Body of pancreas (tissue), 4 donors: Measurements from ENCODE around the gene ZNF32. TPM values are rescaled to one million over a fixed set of nuclear protein-coding genes. Genes with fewer than 3 reads are reported as not detected.

ENCODE experiments used
- ATAC-seq: fragments of 150-250 bp; one replicate; pipeline ENCODE4 v1.9.1; 2016
- DNase-seq, 4 donors: peaks; one replicate each; pipeline ENCODE4 v3.0.0-alpha.2; 2019
- H3K27ac ChIP-seq, 4 donors: fragments of 200-600 bp; sonication (generic); 1 replicate in 3 of 4; 2 replicates in 1 of 4; pipeline versions ENCODE4 v1.5.1 to v1.6.1; 2016 to 2019; ENCODE audit warnings: mild to moderate bottlenecking in 1 of 4, mixed read lengths in 1 of 4, moderate library complexity in 1 of 4
- H3K27me3 ChIP-seq, 2 donors: fragments of 200-600 bp; sonication (generic); one replicate each; pipeline ENCODE4 v1.6.0; 2016; ENCODE audit warnings: mild to moderate bottlenecking in 1 of 2
- H3K36me3 ChIP-seq, 2 donors: fragments of 200-600 bp; sonication (generic); replicated peaks in 1 of 2; 2 replicates each; pipeline ENCODE4 v1.5.1; 2016; ENCODE audit warnings: low read depth in 2 of 2; ENCODE audit not compliant: insufficient read depth in 1 of 2
- H3K4me1 ChIP-seq: fragments of 200-600 bp; sonication (generic); one replicate; pipeline ENCODE4 v1.6.0; 2016
- H3K4me3 ChIP-seq, 2 donors: fragments of 200-600 bp; sonication (generic); 1 replicate in 1 of 2; 2 replicates in 1 of 2; pipeline ENCODE4 v1.5.1; 2016 to 2019
- H3K9me3 ChIP-seq, 3 donors: fragments of 200-600 bp; sonication (generic); 1 replicate in 2 of 3; 2 replicates in 1 of 3; pipeline ENCODE4 v1.5.1; 2016
- POLR2A ChIP-seq, 3 donors: fragments of 450-650 bp; IDR thresholded peaks; one replicate each; pipeline ENCODE4 v1.6.1; 2016; ENCODE audit warnings: antibody characterized with exemption in 3 of 3, mild to moderate bottlenecking in 2 of 3
- WGBS, 2 donors: methylation state at CpG; one replicate each; pipeline ENCODE4 v1.1.5; 2017; 5-methylcytosine and 5-hydroxymethylcytosine counted together
- intact Hi-C: fragments of 100-400 bp; cut with DNase I; formaldehyde crosslinking; loops from one replicate; pipeline ENCODE4 v1.15.1; 2023
- total RNA-seq, 2 donors: library from RNA; depleted of rRNA; stranded (reverse); fragments of >200 nt; gene quantifications; one replicate each; pipeline ENCODE4 v1.1.0, GENCODE V29; 2016
- TF ChIP-seq, protein P1 (sequence below), 7 experiments: fragments of 450-650 bp in 4 of 7; fragments of 200-600 bp in 3 of 7; sonication (generic) in 3 of 7; IDR thresholded peaks; one replicate each; pipeline ENCODE4 v1.5.1; 2016 to 2019; ENCODE audit warnings: antibody characterized with exemption in 7 of 7

ZNF32 gene
- total RNA-seq, 2 donors from 2014 or later = 31.6 to 47.5 TPM

DNA sequence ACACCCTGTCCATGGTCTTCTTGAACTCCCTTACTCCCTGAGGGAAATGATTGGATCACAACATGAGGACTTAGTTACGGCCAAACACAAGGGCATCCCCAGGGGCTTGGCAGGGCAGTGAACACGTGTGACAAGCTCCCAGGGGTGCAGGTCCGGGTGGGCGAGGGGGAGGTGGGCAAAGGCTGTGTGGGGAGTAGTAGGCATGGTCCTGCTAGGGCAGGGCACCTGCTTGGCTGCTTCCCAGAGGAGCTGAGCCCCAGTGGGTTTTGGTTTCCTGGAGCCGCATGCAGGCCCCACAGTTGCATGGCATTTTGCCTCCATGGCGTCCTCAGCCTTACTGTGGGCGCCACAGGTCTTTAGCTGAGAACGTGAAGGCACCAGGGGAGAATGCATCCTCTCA is 46.6 kb upstream of the ZNF32 start:
- TF ChIP-seq POLR2A (IDR thresholded peaks at IDR 0.05) = no peak
- TF ChIP-seq, protein P1, sequence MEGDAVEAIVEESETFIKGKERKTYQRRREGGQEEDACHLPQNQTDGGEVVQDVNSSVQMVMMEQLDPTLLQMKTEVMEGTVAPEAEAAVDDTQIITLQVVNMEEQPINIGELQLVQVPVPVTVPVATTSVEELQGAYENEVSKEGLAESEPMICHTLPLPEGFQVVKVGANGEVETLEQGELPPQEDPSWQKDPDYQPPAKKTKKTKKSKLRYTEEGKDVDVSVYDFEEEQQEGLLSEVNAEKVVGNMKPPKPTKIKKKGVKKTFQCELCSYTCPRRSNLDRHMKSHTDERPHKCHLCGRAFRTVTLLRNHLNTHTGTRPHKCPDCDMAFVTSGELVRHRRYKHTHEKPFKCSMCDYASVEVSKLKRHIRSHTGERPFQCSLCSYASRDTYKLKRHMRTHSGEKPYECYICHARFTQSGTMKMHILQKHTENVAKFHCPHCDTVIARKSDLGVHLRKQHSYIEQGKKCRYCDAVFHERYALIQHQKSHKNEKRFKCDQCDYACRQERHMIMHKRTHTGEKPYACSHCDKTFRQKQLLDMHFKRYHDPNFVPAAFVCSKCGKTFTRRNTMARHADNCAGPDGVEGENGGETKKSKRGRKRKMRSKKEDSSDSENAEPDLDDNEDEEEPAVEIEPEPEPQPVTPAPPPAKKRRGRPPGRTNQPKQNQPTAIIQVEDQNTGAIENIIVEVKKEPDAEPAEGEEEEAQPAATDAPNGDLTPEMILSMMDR (IDR thresholded peaks at IDR 0.05) = no peak
- peaks cover 11% of the 10 kb centered on the region for H3K4me1 ChIP-seq
- DNase-seq (no peak), ATAC-seq (no peak)
- H3K36me3 ChIP-seq = no peaks in the 10 kb centered on the region
- no peaks in the 10 kb centered on the region for H3K27me3 ChIP-seq
- intact Hi-C loops = loop anchor here (10.0 kb wide), 1 partner anchor 89 kb away; no protein-coding TSS in a partner anchor
- 82 to 86% methylated on average over 8 of the region's 8 CpGs for whole genome bisulfite sequencing, 2 donors
- H3K4me3 ChIP-seq = no peak overlapping the region
- H3K9me3 ChIP-seq = no peaks in the 10 kb centered on the region
- H3K27ac ChIP-seq = no peak overlapping the region

DNA sequence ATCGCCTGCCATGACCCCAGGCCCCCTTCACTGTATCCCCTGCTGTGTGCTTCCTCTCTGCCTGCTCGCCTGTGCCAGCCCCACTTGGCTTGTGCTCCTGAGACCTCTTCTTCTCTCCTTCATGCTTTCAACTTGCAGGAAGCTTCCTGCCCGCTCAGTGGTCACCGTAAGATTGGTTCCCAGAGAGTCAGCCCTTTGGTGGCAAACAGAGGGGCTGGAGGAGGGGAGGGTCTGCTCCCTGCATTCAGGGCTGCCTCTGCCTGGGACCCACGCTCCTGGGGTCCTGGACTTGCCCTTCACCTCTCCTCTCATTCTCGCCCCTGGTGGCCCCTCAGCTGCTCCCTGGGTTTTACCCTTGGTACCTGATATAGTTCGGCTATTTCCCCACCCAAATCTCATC is 45.8 kb upstream of the ZNF32 start:
- no peaks in the 10 kb centered on the region for H3K9me3 ChIP-seq
- H3K27ac ChIP-seq = no peak overlapping the region
- H3K27me3 ChIP-seq = no peaks in the 10 kb centered on the region
- intact Hi-C loops = loop anchor here (10.0 kb wide), 1 partner anchor 90 kb away; no protein-coding TSS in a partner anchor
- H3K4me3 ChIP-seq = no peak overlapping the region
- no peak for ATAC-seq
- peaks cover 15% of the 10 kb centered on the region for H3K4me1 ChIP-seq
- 86 to 88% methylated on average over 7 of the region's 7 CpGs for WGBS, 2 donors
- no peak for DNase-seq
- TF ChIP-seq POLR2A (IDR thresholded peaks at IDR 0.05) = no peak
- TF ChIP-seq, protein P1 (IDR thresholded peaks at IDR 0.05) = no peak
- H3K36me3 ChIP-seq = no peaks in the 10 kb centered on the region

DNA sequence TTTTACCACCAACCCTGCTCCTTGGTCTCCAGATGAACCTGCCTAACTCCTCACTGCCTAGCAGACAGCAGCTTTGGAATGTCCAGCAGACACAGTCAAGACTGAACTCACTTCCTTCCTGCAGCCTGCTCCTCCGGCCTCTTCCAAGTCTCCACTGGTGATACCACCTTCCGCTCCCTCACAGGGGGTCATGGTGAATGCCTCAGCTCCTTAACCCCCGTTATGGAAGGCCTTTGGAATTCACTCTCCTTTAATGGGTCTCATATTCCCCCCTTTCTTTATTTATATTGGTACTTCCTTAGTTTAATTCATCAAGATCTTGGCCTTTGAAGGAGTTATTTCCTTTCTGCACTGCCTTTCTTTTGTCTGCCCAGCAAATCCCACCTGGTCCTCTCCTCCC is 44.9 kb upstream of the ZNF32 start:
- TF ChIP-seq, protein P1 (IDR thresholded peaks at IDR 0.05) = no peak
- no peak for TF ChIP-seq POLR2A (IDR thresholded peaks at IDR 0.05)
- DNase-seq (no peak), ATAC-seq (no peak)
- Histone ChIP-seq H3K4me1 (peaks cover 21% of the 10 kb centered on the region), H3K4me3 (no peak overlapping the region), H3K36me3 (no peaks in the 10 kb centered on the region), H3K27ac (no peak overlapping the region), H3K9me3 (no peaks in the 10 kb centered on the region), H3K27me3 (no peaks in the 10 kb centered on the region)
- intact Hi-C loops = loop anchor here (10.0 kb wide), 1 partner anchor 91 kb away; no protein-coding TSS in a partner anchor
- WGBS, 2 donors = 73 to 76% methylated on average over 3 of the region's 3 CpGs

DNA sequence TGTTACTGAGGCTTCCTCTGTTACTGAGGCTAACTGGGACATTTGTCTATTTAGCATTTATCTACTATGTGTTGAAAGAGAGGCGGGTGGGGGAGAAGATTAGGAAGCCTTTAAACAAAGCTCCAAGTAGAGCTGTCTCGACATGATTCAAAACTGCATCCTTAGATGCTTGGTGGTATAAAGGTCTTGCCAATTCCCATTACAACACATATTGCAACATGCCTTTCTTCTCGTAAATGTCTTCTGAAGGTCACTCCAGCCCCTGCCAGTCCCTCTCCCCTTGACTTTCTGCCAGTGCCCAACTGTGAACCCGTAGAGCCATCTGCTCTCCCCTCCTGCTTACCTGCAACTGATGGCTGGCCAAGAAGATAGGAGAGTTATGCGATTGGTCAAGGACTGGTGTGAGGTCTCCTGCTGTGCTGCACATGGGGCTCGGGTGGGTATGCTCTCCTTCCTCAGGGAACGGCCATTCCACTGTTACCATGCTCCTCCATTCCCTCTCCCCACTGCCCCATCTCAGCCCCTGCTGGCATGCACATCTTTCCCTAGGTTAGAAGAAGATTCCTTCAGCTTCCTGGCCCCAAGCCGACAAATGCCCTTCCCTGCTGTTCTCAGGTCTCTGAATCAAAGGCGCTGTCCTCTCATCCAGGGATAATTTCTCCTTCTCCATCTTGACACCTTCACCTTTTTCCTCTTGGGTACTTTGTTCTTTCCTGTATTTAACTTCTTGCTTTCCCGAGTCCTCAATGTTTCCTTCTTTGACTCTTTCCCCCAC is 43.6 kb upstream of the ZNF32 start:
- ATAC-seq (no peak), DNase-seq (peak in 3 of 4 donors; percentile 18 to 61 (median 38))
- intact Hi-C loops = loop anchor here (10.0 kb wide), 1 partner anchor 93 kb away; no protein-coding TSS in a partner anchor
- Histone ChIP-seq H3K9me3 (no peaks in the 10 kb centered on the region), H3K4me3 (no peak overlapping the region), H3K27me3 (no peaks in the 10 kb centered on the region), H3K36me3 (no peaks in the 10 kb centered on the region), H3K4me1 (peaks cover 21% of the 10 kb centered on the region), H3K27ac (no peak overlapping the region)
- 55 to 62% methylated on average over 10 of the region's 10 CpGs for WGBS, 2 donors
- TF ChIP-seq POLR2A (IDR thresholded peaks at IDR 0.05) = no peak
- TF ChIP-seq, protein P1 (IDR thresholded peaks at IDR 0.05) = no peak
